Right lobe of liver (tissue), 4 donors: ENCODE measurements around the gene NLRC5.

Source experiments
- POLR2A ChIP-seq: fragments of 450-650 bp; IDR thresholded peaks from one replicate; pipeline ENCODE4 v1.6.1; 2017; ENCODE audit warnings: antibody characterized with exemption, mild to moderate bottlenecking
- TF ChIP-seq, protein P1 (sequence below), 4 donors: fragments of 200-600 bp in 3 of 4; fragments of 450-650 bp in 1 of 4; IDR thresholded peaks; one replicate each; pipeline versions ENCODE4 v1.5.1 to v1.8.0; 2016 to 2022; ENCODE audit warnings: antibody characterized with exemption in 4 of 4, mild to moderate bottlenecking in 2 of 4
- donor health status: DM: no; HTN: no; CAD: no.
- donor health status: DM: no; HTN: no; CAD: no.
- donor health status: DM: no; HTN: yes; CAD: no.

DNA sequence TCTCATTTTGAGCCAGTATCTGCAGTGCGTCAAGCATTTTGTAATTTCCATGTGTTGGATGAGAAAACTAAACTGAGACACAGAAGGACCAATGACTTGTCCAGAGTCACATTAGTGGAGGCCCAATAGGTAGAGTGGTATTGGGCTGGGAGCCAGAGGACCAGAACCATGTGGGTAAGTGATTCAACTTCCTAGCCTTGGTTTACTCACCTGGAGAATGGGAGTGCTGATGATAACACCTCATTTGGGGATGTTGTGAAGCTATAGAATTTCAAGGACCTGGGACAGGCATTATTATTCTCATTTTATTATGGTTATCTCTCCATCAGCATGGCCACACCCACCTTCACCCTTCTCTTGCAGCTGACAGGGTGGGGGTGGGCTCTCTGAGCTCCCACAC, 111.1 kb downstream of the NLRC5 start:
- no peak for TF ChIP-seq POLR2A
- TF ChIP-seq, protein P1, sequence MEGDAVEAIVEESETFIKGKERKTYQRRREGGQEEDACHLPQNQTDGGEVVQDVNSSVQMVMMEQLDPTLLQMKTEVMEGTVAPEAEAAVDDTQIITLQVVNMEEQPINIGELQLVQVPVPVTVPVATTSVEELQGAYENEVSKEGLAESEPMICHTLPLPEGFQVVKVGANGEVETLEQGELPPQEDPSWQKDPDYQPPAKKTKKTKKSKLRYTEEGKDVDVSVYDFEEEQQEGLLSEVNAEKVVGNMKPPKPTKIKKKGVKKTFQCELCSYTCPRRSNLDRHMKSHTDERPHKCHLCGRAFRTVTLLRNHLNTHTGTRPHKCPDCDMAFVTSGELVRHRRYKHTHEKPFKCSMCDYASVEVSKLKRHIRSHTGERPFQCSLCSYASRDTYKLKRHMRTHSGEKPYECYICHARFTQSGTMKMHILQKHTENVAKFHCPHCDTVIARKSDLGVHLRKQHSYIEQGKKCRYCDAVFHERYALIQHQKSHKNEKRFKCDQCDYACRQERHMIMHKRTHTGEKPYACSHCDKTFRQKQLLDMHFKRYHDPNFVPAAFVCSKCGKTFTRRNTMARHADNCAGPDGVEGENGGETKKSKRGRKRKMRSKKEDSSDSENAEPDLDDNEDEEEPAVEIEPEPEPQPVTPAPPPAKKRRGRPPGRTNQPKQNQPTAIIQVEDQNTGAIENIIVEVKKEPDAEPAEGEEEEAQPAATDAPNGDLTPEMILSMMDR (IDR thresholded peaks at IDR 0.05) = no peak
